Measurements from ENCODE around the gene KIF26B.

GRCh38 chr1:245283001-245283400, 128.2 kb downstream of the KIF26B start:
- no peak for TF ChIP-seq POLR2AphosphoS5 (IDR thresholded peaks at IDR 0.05)
- TF ChIP-seq, protein P1, sequence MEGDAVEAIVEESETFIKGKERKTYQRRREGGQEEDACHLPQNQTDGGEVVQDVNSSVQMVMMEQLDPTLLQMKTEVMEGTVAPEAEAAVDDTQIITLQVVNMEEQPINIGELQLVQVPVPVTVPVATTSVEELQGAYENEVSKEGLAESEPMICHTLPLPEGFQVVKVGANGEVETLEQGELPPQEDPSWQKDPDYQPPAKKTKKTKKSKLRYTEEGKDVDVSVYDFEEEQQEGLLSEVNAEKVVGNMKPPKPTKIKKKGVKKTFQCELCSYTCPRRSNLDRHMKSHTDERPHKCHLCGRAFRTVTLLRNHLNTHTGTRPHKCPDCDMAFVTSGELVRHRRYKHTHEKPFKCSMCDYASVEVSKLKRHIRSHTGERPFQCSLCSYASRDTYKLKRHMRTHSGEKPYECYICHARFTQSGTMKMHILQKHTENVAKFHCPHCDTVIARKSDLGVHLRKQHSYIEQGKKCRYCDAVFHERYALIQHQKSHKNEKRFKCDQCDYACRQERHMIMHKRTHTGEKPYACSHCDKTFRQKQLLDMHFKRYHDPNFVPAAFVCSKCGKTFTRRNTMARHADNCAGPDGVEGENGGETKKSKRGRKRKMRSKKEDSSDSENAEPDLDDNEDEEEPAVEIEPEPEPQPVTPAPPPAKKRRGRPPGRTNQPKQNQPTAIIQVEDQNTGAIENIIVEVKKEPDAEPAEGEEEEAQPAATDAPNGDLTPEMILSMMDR (IDR thresholded peaks at IDR 0.05; ENCODE audit: poor library complexity, severe bottlenecking): no peak
- no peak for TF ChIP-seq EZH2 (IDR thresholded peaks at IDR 0.05; ENCODE audit: borderline replicate concordance, insufficient read depth, low read length, poor library complexity, severe bottlenecking)

Measured in neural cell (in vitro differentiated cells).